ENCODE results near the gene RASAL1.

Gene RASAL1

DNA sequence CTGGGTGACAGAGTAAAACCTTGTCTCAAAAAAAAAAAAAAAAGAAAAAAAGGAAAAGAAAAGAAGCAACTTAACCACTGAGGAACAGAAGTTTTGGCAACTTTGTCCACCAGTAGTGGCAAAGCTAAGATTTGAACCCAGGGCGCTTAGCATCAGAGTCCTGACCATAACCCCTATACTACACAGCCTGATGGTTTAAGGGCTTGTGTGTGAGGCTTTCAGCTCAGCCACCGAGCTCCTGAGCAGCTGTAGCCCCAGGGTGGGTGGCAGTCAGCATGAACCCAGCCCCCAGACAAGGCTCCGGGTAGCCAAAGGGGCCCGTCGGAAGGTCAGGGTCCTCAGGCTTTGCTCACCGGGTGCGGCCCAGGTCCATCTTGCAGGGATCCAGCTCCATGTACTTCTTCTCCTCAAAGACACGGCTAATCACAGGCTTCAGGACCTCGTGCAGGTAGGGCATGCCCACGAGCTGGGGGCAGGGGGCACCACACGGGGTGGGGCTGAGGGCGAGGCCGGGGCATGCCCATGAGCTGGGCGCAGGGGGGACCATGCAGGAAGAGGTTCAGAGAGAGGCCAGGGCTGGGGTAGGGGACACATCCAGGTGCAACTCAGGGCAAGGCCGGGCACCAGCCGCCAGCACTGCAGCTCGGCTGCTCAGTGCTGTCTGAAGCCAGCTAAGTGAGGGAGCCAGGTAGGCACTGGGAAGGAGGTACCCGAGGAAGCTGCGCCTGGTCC lies 20.9 kb downstream of the RASAL1 start:
- no peak for DNase-seq

DNA sequence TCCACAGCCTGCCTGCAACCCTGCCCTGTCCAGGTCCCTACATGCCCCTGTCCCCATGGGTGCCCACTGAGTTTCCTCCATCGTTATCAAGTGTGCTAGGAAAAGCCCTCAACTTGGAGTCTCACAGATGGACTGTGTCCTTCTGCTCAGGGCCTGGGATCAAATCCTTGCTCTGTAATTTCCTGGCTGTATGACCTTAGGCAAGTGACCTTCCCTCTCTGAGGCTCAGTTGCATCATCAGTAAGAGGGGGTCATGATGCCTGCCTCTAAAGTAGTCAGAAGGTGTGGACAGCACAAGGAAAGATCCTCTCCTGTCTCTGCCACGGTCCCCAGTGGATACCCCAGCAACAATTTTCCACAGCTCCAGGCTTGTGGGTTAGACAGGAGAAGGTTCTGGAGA lies 22.2 kb downstream of the RASAL1 start:
- no peak for DNase-seq

DNA sequence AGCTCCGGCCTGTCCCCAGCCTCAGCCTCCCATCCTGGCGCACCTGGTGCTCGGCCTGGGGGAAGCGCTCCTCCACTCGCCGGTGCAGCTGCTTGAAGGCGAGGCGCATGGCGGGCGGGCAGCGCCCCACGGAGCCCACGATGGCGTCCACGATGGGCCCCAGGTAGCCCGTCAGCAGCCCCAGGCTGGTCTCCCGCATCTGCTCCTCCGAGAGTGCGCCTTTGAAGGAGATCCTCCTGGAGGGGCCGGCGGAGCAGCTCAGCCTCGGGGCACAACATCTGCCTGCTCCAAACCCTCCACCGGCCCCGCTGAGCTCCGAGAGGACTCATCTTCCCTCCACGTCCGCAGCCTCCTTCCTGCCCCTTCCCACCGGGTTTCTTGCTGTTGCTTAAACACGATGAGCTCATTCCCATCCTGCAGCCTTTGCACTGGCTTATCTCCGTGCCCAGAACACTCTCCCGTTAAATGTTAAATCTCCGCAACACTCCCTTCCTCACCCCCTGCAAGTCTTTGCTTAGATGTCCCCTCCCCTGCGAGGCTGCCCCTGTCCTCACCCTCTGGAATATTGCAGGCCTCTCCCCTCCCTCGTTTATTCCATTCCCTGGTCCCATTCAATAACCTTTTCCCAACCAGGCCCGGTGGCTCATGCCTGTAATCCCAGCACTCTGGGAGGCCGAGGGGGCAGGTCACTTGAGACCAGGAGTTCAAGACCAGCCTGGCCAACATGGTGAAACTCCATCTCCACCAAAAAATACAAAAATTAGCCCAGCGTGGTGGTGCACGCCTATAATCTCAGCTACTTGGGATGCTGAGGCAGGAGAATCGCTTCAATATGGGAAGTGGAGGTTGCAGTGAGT lies 23.3 kb downstream of the RASAL1 start:
- no peak for DNase-seq

DNA sequence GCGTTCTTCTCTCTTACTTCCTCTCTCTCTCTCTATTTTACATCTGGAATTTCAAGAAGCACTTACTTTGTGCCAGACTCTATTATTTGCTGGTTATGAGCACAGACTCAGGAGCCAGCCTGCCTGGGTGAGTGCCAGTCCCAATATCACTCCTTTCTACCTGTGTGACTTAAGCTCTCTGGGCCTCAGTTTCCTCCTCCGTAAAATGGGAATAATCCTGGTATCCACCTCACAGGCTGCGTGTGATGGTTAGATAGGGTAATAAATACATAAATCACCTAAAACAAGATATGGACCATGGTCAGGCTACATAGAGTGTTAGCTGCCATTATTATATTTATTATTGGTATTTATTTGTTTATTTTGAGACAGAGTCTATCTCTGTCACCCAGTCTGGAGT lies 24.3 kb downstream of the RASAL1 start:
- DNase-seq = no peak

DNA sequence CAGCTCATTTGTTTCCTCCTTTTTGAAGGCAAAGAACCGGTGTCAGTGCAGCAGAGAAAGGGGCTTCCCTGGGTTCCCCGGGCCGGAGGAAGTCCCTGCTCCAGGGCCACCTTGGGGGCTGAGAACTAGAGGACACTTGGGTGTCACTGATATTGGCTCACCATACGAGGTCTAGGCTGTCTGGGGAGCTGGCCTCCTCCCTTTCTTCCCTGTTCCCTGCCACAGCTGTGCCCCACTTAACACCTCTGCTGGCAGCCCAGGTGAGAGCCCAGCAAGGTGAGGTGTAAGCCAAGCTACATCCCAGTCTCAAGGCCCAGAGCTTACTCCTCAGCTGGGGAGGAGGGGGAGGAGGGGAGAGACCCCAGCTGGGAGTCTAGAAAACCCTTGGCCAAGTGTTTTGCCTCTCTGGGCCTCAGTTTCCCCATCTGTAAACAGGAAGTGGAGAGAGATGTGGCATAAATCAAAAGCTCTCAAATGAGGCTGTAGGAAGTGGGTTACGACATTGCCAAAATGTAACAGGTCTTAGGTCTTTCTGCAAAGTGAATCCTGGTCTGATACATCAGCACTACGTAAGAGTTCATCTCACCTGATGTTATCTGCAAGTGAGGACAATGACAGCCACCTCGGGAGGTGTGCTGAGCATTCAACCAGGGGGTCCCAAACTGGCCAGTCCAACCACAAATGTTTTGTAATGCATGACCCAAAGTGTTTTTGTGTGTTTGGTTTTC lies 25.5 kb downstream of the RASAL1 start:
- DNase-seq = no peak

DNA sequence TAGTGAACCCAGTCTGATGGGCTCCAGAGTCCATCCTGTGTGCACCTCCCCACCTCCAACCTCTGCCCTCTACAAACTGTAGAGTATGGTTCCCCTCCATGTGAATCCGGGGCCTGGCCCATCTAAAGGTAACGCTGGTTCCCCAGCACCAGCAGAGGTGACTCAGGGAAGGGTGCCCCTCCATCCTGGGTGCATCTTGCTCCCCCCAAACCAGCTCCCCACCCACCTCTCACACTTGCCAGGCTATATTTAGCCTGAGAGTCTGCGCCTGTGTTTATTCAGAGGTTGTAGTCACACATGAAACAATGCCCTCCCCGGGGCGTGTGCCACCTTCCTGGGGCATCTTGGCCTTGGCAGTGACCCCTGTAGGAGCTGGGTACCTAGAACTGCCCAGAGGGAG lies 26.2 kb downstream of the RASAL1 start:
- DNase-seq = no peak

DNA sequence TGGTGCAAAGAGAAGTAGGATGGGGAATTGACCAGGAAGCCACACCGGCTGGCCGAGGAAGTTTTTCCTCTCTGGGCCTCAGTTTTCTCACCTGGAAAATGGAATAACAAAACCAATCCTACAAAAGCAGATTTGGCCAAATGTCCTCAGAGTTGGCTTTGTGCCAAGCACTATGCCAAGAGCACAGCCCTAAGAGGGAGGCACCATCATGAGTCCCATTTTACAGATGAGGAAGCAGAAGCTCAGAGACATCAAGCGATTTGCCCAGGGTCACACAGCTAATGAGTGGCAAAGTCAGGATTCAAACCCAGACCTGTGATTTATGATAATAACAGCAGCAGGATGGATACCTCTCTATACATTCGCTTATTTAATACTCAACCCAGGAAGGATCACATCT lies 27.3 kb downstream of the RASAL1 start:
- no peak for DNase-seq

GRCh38 chr12:113106361-113106760 lies 29.2 kb downstream of the RASAL1 start:
- no peak for DNase-seq

DNA sequence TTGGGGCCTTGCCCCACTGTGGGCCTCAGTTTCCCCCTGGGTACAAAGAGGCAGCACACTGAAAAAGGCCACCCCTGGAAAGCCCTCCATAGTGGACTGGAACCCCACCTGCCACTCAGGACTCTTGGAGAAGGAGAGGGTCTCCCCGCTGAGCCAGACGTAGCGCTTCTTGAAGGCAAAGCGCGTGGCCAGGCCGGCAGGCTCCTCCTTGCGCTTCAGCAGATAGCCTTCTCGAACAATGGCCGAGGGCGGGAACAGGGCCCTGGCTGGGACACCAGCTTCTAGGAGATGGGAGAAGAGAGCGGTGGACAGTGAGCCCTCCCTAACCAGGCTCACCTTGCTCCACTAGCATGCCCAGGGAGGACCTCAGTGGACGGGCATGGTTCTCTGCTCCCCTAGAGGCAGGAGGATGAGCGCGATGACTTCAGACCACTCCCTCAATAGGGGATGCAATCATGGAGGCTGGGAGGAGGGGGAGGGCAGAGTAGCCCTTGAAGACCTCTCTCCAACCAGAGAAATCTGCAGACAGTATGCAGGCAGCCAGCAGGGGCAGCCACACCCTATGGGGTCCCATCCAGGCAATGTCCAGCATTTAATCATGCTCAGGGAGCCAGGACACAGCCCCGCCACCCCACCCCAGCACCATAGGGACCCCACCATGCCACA lies 29.8 kb downstream of the RASAL1 start:
- no peak for DNase-seq

DNA sequence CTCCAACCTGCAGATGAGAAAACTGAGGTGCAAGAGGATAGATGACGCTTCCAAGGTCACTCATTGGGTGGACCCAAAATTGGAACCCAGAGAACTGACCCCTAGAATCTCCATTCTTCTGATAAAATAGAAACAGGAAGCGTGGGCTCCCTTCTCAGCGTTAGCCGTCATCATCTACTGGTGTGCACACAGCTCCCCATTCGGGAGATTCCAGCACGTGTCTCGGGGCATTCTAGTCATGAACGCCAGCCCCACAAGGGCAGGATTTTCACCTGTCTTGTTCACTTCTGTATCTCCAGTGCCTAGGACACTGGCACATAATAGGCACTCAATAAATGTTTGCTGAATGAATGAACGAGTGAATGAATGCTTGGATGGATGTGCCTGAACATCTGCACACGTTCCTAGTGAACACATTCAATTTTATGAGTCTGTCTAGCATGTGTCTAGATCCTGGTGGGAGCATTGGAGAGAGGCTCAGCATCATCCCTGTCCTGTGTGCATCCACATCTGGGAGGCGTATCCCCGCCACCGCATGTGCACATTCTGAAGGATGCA lies 30.5 kb downstream of the RASAL1 start:
- no peak for DNase-seq

DNA sequence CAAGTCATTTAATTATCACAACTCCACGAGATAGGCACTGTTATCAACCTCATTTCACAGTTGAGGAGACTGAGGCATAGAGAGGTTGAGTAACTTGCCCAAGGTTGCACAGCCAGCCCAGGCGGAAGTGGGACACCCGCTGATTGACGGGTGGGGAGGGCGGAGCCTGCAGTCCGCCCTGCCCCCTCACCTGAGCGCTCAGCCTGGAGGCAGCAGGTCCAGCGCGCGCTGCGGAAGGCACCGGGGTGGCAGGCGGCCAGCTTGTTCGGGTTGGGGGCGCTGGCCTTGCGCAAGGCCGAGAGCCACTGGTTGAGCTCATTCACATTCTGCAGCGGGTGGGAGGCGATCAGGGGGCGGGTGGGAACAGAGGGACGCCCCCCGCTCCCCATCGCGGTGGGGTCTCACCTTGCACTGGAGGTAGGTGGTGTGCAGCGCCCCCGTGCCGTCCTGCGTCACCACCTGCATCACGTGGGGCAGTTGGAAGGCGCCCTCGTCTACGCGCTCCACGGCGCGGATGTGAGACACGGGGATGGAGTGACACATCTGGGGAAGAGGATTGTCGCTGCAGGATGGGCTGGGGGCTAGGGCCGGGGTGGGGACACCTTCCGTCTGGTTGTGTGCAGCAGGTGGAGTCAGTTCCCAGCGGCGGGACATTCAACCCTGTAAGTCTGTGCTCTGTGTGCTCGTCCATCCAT lies 31.7 kb downstream of the RASAL1 start:
- no peak for DNase-seq

GRCh38 chr12:113102811-113103210 lies 32.8 kb downstream of the RASAL1 start:
- DNase-seq = no peak

DNA sequence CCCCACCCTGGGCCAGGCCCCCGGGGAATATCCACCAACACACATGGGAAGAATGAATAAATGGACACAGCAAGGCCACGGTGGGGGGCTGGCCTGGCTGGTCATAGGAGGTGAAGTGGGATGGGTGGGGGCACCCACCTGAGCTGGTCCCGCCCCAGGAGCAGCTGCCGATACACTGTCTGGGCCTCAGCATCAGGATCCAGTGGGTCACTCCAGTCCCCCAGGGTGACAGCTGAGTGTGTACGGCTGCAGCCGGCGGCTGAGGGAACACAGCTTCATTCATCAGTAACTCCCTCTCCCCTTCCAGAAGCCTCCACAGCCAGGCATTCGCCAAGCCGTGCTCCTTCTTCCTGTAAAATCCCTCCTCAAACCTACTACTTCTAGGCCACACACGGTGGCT lies 33.8 kb downstream of the RASAL1 start:
- no peak for DNase-seq

DNA sequence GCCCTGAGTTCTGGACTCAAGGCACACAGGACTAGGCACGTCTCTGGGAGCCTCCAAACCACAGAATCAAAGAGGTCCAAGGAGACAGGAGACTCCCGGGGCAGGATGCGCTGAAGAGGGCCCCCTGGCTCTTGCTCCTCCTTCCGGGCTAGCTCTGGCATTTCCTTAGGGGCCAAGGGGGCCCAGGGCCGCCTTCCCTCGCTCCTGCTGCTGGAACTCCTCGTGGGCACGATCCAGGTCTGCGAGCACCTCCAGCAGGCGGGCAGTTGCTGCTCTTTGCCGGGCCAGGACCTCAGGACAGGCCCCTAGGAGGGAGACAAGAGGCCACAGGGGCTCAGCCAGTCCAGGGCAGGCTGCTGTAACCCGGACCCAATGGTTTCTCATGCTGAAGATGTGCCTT lies 35.8 kb downstream of the RASAL1 start:
- DNase-seq = no peak

DNA sequence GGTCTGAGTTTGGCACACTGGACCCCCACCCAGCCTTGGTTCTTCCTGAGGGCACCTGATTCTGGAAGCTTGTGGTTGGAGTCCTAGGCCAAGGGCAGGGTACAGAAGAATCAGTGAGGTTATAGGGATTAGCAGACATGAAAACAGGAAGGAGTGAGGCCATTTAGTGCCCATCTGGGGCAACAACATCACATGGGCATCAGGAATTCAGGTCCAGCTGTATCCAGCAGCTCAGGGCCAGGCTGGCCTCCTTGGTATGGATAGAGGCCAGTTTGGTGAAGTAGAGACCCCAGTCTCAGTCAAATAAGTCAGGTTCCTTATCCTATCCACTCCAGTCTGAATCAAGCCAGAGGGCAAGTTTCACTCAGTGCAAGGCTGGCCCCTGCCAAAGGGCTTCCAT lies 36.2 kb downstream of the RASAL1 start:
- no peak for DNase-seq

DNA sequence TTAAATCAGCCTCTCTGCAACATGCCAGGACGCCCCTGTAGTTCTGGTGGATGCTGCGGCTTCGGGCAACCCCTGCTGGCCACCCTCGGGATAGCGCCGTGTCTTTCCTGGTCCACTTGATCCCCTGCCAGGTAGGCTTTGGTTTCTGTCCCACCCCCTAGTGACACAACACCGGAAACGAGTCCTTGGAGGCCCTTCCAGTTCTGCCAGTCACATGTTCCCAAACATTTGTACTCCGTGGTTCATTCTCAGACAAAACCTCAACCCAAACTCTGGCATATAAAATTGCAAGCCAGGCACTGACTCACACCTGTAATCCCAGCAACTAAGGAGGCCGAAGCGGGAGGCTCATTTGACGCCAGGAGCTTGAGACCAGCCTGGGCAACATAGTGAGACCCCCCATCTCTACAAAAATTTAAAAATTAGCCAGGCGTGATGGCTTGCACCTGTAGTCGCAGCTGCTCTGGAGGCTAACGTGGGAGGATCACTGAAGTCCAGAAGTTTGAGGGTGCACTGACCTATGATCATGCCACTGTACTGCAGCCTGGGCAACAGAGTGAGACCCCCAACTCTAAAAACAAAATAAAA lies 37.0 kb downstream of the RASAL1 start:
- peak; percentile 69 for DNase-seq

DNA sequence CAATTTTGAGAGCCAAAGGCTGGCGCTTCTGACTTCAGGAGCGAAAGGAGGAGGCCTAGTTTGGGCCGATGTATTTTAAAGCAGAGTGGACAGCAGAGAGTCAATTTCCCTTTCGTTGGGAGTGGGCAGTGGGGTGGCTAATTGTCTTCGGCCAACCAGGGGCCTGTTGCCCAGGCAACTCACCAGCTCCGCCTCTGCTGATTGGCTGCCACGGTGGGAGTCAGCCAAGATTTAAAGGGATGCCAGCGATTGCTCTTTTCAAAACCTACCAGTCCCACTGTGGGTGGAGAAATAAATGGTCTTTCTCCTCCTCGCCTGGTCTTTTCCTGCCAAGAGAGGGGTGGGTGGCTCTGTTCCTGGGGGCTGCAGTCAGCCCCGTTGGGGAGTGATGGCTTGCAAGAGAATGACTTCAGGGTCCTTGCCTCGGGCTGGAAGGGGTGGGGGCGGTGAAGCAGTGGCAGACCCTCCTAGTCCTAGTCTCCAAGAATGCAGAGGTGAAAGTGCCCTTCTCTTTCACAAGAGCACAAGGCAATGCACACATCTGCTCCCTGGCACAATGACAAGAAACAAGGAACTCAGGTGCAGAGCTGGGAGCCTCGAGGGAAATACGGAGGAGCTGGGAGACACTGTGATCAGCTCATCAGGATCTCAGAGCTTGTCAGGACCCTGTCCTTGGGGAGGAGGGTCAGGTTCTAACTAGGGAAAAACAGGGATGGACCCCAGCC lies 37.7 kb downstream of the RASAL1 start:
- peak; percentile 64 for DNase-seq

- DNase-seq = no peak
Measured at GRCh38 chr12:113096675-113097461, 38.7 kb downstream of the RASAL1 start.

DNA sequence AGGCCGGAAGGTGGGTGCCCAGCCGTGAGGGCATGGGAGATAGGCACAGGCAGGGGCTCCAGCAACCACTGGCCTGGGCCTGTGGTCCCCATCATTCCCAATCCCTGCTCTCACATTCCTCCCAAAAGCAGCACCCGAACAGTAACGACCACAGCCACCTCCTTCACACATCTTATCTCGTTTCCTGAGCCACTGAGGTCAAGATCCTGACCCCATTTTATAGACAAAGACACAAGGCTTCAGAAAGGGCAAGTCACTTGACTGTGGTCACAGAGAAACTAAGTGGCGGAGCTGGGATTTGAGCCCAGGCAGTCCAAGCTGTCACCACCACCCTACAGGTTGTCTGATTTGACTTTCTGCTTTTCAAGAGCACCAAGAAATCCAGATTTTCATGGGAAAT lies 40.2 kb downstream of the RASAL1 start:
- DNase-seq = no peak

DNA sequence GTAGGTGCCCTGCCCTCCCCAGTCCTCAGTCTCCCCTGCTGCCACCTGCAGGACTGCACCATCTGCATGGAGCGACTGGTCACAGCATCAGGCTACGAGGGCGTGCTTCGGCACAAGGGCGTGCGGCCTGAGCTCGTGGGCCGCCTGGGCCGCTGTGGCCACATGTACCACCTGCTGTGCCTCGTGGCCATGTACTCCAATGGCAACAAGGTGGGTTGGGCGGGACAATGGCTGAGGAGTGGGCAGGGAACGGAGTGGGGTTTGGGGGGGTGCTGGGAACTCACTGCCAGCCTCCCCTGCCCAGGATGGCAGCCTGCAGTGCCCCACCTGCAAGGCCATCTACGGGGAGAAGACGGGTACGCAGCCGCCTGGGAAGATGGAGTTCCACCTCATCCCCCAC lies 40.8 kb downstream of the RASAL1 start:
- DNase-seq = no peak
